Activated CD4-positive, alpha-beta T cell treated with anti-CD3 and anti-CD28 coated beads, Interleukin-2, amount 50 U/mL, for 16 hours (primary cell): Measurements from ENCODE around the gene NDP.

Experiments used
- DNase-seq: peaks from one replicate; pipeline ENCODE4 v3.0.0-alpha.2; 2020

Gene NDP

GRCh38 chrX:43973249-43974099 lies at the start of gene NDP:
Gene NDP (minus strand): TSS chrX:43973390. CDS start chrX:43958645, 14,745 bp downstream.
- DNase-seq, result no peak

GRCh38 chrX:44022964-44023363 lies 49.8 kb upstream of the NDP start:
- no peak for DNase-seq

- DNase-seq, result no peak
Measured at GRCh38 chrX:44020693-44021092, 47.5 kb upstream of the NDP start.

GRCh38 chrX:44019911-44020310 lies 46.7 kb upstream of the NDP start:
- DNase-seq, result peak; percentile 2

GRCh38 chrX:44017676-44018075 lies 44.5 kb upstream of the NDP start:
- no peak for DNase-seq

- no peak for DNase-seq
Measured at GRCh38 chrX:44016906-44017305, 43.7 kb upstream of the NDP start.

- DNase-seq, result peak; percentile 67
Measured at GRCh38 chrX:44012484-44013096, 39.4 kb upstream of the NDP start.

GRCh38 chrX:44011506-44011905 lies 38.3 kb upstream of the NDP start:
- DNase-seq, result no peak

GRCh38 chrX:44010626-44011025 lies 37.4 kb upstream of the NDP start:
- DNase-seq, result no peak

GRCh38 chrX:44006081-44006480 lies 32.9 kb upstream of the NDP start:
- DNase-seq, result no peak

GRCh38 chrX:44003975-44004374 lies 30.8 kb upstream of the NDP start:
- DNase-seq, result no peak

- DNase-seq, result no peak
Measured at GRCh38 chrX:44002567-44002966, 29.4 kb upstream of the NDP start.

GRCh38 chrX:43998374-43998773 lies 25.2 kb upstream of the NDP start:
- DNase-seq, result no peak

GRCh38 chrX:43996491-43996890 lies 23.3 kb upstream of the NDP start:
- no peak for DNase-seq

GRCh38 chrX:43986083-43986482 lies 12.9 kb upstream of the NDP start:
- no peak for DNase-seq

- DNase-seq, result no peak
Measured at GRCh38 chrX:43985511-43985910, 12.3 kb upstream of the NDP start.

GRCh38 chrX:43978226-43978625 lies 5.0 kb upstream of the NDP start:
- no peak for DNase-seq

- no peak for DNase-seq
Measured at GRCh38 chrX:43976205-43976604, 3.0 kb upstream of the NDP start.

- no peak for DNase-seq
Measured at GRCh38 chrX:43975796-43976195, 2.6 kb upstream of the NDP start.

- no peak for DNase-seq
Measured at GRCh38 chrX:43974741-43975465, 1.7 kb upstream of the NDP start.

GRCh38 chrX:43974100-43974475 lies 898 bp upstream of the NDP start:
- no peak for DNase-seq

- no peak for DNase-seq
Measured at GRCh38 chrX:43971966-43972961, 926 bp downstream of the NDP start.

- DNase-seq, result no peak
Measured at GRCh38 chrX:43970528-43970927, 2.7 kb downstream of the NDP start.
